ENCODE data around the gene INAFM1.
"Not testable (repeated sequence)": the region's sequence is repeated elsewhere in the genome, so short reads cannot be mapped to it uniquely, and the experiment has no call there.

INAFM1 gene

GRCh38 chr19:47271949-47272348, 2.7 kb upstream of the INAFM1 start:
- no peak for DNase-seq

DNA sequence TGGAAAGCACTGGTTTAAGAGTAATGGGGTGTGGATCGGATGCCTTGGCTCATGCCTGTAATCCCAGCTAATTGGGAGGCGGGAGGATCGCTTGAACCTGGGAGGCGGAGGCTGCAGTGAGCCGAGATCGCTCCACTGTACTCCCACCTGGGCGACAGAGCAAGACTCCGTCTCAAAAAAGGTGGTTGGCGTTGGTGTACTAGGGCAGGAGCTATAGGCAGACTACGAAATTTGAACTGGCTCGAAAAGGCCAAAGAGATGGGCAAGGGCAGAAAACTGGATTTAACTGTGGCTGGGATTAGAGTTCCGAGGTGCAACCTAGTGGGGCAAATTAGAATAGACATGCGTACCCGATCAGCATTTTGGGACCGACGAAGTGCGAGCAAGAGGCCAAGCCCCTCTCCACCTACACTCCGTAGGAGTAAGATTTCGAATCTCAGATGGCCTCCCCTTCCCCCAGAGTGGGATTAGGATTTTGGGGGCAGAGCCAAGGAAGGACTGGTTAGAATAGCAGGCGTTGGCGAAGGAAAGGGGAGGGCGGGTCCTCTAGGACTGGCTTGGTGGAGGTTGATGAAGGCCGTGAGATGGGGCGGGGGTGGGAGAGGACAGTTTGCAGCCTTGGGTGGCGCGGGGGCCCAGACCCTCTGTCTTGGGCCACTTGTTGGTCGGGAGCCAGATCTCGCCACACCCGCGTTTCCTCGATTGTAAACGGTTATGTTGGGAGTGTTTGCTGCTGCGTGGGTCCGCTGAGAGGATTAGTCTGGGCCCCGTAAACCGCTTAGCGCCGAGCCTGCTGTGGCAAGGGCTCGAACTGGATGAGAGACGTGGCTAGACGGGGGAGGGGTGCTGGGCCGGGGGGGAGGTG, 2.0 kb upstream of the INAFM1 start:
- DNase-seq: no peak

DNA sequence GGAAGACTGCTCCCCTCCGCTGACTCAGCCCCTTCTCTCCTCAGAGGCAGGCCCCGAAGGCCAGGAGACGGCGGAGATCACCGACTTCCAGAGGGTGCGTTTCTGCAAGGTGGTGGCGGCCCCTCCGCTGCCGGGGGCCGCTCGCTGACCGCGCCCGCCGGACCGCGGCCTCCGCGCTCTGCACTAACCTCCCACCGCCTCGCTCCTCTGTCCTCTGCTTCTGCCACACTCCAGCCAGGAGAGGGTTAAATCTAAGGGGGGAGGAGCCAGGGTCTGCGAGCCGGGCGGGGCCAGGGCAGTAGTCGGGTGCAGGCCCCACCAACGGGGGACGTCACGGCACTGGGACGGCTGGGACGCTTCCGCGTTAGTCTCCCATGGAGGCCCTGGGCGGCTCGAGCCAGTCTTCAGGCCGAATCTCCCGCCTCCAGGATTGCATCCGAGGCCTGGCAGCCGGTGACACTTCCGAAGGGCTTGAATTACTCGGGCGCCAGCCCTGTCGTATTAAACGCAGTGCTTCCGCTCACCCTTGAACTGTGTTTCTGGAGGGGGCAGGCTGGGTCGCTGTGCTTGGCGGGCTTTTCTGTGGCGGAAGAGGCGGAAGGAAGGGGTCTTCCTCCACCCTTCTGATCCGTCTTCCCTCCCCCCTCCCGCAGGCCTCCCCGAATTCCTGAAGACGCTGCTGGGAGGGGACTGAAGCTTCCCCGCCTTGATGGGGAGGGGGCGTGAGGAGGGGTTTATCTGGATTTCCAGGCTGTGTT, 1.2 kb upstream of the INAFM1 start:
- DNase-seq: peak; percentile 29

- DNase-seq: peak; percentile 24
Observed at GRCh38 chr19:47274891-47275761, 441 bp downstream of the INAFM1 start.

GRCh38 chr19:47275791-47276461, 1.2 kb downstream of the INAFM1 start:
- DNase-seq: no peak

DNA sequence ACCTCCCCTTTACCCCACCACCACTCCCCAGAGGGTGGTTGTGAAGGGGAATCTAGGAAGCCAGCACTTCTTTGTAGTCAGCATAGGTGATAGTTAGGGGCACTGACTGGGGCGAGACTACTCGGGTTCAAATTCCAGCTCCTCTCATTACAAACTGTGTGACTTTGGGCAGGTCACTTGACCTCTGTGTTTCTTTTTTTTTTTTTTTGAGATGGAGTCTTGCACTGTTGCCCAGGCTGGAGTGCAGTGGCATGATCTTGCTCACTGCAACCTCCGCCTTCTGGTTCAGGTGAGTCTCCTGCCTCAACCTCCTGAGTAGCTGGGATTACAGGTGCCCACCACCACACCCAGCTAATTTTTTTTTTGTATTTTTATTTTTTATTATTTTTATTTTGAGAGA, 1.8 kb downstream of the INAFM1 start:
- not testable (repeated sequence) for DNase-seq

DNA sequence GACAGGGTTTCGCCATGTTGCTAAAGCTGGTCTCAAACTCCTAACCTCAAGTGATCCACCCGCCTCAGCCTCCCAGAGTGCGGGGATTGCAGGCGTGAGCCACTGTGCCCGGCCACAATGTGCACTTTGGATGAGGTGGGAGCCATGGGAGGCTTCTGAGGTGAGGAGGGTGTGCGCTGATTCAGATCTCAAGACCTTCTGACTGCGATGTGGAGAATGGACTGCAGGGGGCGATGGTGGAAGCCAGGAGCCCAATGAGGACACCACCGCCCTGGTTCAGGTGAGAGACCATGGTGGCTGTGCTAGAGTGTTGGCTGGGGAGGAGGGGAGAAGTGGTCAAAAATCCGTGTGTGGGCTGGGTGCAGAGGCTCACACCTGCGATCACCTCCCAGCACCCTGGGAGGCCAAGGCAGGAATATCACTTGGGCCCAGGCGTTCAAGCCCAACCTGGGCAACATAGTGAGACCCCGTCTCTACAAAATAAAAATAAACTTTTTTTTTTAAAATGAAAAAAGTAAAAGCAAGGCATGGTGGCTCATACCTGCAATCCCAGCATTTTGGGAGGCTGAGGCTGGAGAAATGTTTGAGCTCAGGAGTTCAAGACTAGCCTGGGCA, 5.6 kb downstream of the INAFM1 start:
- DNase-seq: no peak

DNA sequence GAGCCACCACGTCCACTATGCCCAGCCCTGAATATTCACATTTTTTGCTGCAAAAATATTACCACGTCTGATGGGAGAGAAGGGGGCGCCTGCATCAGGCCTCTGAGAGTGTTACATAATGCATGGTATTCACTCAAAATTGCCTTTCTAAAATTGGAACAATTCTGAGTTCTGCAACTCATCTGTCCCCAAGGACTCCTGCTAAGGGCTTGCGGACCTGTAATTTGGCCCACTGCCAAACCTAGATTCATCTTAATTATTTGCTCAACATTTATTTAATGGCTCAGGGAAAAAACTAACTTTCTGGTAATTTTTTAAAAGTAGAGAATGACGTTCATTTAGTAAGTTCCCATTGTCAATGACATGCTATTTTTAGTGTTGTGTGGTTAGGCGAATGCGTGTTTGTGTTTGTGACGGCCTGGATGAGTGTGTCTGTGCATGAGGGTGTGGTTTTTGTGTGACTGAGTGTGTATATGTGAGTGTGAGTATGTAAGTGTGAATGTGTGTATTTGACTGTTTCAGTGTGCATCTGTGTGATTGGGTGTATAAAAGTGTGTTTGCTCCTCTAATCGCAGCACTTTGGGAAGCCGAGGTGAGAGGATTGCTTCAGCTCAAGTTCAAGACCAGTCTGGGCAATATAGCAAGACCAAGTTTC, 8.8 kb downstream of the INAFM1 start:
- DNase-seq: no peak

GRCh38 chr19:47284324-47284899, 9.7 kb downstream of the INAFM1 start:
- DNase-seq: no peak

DNA sequence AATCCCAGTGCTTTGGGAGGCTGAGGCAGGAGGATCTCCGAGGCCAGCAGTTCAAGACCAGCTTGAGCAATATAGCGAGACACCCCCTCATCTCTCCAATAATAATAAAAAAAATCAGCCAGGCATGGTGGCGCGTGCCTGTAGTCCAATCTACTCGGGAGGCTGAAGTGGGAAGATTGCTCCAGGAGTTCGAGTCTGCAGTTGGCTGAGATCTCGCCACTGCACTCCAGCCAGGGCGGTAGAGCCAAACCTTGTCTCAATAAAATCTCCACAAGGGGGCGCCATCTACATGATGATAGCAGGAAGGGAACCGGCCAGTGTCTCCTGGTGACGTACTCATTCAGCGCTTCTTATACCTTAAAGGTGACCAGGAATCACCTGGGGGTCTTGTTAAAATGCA, 21.4 kb downstream of the INAFM1 start:
- DNase-seq: peak; percentile 36

GRCh38 chr19:47300867-47301266, 26.2 kb downstream of the INAFM1 start:
- not testable (repeated sequence) for DNase-seq

DNA sequence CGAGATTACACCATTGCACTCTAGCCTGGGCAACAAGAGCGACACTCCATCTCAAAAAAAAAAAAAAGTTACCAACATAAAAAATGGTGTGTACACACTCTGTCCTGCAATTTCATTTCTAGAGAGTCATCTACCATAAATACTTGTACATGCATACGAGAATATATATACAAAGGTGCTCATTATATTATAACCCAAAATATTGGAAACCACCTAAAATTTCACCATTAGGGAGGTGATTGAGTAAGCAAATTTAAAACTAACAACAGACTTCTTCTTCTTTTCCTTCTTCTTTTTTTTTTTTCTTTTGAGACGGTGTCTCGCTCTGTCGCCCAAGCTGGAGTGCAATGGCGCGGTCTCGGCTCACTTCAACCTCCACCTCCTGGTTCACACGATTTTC, 27.6 kb downstream of the INAFM1 start:
- DNase-seq: no peak

DNA sequence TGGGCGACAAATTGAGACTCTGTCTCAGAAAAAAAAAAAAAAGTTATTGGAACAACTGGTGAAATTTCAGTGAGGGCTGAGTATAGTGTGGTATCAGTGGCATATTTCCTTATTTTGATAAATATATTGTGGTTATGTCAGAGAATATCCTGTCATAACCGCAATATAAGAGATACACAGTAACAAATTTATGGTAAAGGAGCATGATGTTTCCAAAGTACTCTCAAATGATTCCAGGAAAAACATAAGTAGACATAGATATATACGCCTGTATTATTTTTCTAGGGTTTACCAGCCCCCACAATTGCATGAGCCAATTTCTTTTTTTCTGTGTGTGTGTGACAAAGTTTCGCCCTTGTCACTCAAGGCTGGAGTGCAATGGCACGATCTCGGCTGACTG, 29.3 kb downstream of the INAFM1 start:
- DNase-seq: no peak

- peak; percentile 17 for DNase-seq
Observed at GRCh38 chr19:47305309-47305751, 30.6 kb downstream of the INAFM1 start.

DNA sequence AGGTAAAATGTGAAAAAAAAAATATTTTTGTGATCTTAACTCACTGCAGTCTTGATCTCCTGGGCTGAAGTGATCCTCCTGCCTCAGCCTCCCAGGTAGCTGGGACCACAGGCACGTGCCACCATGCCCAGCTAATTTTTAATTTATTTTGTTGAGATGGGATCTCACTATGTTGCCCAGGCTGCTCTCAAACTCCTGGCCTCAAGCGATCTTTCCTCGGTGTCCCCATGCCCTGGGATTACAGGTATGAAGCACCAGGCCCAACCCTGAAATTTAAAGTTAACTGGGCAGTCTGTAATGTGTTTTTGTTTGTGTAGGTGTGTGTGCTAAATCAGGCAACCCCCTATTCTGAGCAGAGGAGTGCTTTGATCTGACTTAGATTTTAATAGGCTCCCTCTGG, 31.6 kb downstream of the INAFM1 start:
- DNase-seq: no peak

GRCh38 chr19:47309038-47309437, 34.4 kb downstream of the INAFM1 start:
- no peak for DNase-seq

GRCh38 chr19:47309608-47310007, 34.9 kb downstream of the INAFM1 start, which contains the start of gene C5AR1:
Gene C5AR1 (plus strand): TSS chr19:47309861. CDS start chr19:47309896, 35 bp downstream.
- no peak for DNase-seq

DNA sequence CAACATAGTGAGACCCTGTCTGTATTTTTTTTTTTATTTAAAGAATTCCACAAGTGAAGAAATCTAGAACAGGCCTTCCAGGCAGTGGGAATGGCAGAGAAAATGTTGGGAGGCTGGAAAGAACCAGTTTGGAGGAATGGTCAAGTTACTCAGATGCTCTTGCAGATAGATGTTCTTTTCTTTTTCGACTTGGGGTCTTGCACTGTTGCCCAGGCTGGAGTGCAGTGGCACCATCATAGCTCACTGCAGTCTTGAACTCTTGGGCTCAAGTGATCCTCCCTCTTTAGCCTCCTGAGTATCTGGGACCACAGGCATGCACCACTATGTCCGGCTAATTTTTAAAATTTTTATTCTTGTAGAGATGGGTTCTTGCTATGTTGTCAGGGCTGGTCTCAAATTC, 35.6 kb downstream of the INAFM1 start:
- DNase-seq: no peak

DNA sequence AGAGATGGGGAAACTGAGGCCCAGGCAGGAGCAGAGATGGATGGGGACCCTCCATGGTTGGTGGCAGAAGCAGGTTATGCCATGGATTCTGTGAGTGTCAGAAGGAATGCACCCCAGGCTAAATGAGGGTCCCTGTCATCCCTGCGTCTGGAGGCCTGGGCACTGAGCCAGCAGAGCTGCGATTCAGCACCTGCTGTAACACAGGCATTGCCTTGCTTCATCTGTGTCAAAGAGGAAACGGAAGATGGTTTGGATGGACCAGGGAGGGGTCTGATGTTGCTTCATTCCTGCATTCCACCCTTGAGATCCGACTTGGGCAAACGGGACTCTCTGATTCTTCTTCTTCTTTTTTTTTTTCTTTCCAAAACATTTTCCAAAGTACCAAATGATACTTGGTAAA, 36.1 kb downstream of the INAFM1 start:
- DNase-seq: no peak

GRCh38 chr19:47312366-47313006, 37.8 kb downstream of the INAFM1 start:
- DNase-seq: no peak

Measured in NCI-H524 treated with DMSO at 0.1 percent for 48 hours (cell line).